GM15510 (cell line): Measurements from ENCODE around the gene CCDC106.

Experiments used
- POLR2A ChIP-seq: IDR thresholded peaks from 3 replicates; pipeline ENCODE4 v1.6.1; 2011; ENCODE audit warnings: borderline replicate concordance; ENCODE audit not compliant: insufficient read length; ENCODE audit errors: extremely low read depth

The CCDC106 gene

DNA sequence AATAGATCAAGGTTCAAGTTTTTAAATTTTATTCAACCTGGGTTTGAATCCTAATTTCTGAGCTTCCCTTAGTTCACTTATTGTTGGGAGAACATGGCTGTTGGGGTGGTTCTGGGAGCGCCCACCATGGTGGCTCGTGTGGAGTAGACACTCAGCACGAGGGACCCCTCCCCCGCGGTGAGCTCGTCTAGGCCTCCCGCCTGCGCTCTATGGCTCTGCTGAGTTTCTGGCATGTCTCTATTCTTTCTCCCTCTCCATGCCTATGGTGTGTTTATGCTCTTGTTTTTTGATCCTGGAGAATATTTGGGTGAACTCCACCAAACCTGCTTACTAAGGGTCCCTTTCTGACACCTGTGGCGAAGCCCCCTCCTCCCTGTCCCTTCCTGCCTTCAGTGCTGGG is 25.5 kb downstream of the CCDC106 start:
- no peak for TF ChIP-seq POLR2A

DNA sequence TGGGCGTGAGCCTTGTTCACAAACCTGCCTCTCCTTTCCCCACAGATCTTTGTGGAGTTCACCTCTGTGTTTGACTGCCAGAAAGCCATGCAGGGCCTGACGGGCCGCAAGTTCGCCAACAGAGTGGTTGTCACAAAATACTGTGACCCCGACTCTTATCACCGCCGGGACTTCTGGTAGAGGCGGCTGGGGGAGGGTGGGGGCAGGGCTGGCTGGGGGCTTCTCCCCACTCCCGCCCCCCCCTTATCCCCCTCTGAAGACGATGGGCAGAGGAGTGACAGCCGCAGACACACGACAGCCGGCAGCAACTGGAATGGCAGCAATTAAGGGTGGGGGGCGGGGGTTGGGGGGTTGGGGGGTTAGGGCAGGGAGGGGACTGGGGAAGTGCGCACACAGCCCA is 25.9 kb downstream of the CCDC106 start:
- TF ChIP-seq POLR2A, result no peak

- no peak for TF ChIP-seq POLR2A
These were observed 26.4 kb downstream of the CCDC106 start for GRCh38 chr19:55674459-55674840.

- peak; percentile 61 for TF ChIP-seq POLR2A
These were observed 27.0 kb downstream of the CCDC106 start, which contains the start of gene EPN1 for GRCh38 chr19:55674841-55675660. Gene EPN1, plus strand, starts transcription at chr19:55675226. Its CDS starts 3,402 bp downstream, at chr19:55678628.

GRCh38 chr19:55675661-55676354 is 27.8 kb downstream of the CCDC106 start:
- no peak for TF ChIP-seq POLR2A

- TF ChIP-seq POLR2A, result no peak
These were observed 28.4 kb downstream of the CCDC106 start for GRCh38 chr19:55676383-55676782.

DNA sequence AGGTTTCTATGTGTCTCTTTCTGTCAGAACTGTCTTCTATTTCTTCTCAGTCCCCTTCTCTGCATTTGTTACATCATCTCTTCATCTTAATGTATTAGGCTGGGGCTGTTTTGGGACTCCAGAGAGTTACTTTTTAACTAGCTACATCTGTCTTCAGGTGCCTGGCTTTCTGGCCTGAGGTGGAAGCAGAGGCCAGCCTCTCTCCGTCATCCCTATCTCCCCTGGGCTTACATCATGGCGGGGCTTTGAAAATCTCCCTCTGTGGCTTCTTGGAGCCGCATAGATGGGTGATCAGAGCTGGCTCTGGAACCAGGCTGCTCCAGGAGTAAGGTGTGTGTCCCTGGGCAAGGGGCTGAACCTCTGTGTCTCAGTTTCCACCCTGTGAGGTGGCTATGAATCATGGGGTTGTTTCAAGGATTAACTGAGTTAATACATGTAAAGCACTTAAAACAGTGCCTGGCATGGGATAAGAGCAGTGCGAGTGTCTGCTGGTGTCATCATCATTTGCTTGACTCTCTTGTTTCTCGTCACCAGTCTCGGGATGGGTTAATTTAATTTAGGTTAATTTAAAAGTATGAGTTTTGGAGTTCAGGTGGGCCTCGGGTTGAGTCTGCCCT is 29.0 kb downstream of the CCDC106 start:
- TF ChIP-seq POLR2A, result no peak

GRCh38 chr19:55677572-55678028 is 29.6 kb downstream of the CCDC106 start:
- TF ChIP-seq POLR2A, result no peak

DNA sequence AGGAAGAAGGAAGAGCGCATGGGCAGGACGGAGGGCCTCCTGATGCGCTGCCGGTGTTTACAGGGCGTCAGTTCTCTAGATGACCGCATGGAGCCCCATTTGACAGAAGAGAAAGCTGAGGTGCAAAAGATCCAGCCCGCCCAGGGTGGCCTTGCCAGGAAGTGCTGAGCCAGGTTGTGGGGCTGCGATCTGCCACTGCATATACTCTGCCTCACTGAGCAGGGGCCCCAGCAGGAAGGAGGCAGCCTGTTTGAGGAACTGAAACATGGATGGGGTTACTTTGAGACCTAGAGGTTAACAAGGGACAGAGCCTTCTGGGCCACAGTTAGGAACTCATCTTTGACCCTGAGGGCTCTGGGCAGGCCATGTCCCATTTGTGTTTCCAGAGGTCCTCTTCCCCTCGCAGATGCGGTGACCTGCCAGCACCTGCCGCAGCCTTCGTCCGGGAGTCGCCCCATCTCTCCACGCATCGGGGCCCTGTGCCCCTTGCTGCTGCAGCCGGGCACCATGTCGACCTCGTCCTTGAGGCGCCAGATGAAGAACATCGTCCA is 30.2 kb downstream of the CCDC106 start:
- TF ChIP-seq POLR2A, result no peak

DNA sequence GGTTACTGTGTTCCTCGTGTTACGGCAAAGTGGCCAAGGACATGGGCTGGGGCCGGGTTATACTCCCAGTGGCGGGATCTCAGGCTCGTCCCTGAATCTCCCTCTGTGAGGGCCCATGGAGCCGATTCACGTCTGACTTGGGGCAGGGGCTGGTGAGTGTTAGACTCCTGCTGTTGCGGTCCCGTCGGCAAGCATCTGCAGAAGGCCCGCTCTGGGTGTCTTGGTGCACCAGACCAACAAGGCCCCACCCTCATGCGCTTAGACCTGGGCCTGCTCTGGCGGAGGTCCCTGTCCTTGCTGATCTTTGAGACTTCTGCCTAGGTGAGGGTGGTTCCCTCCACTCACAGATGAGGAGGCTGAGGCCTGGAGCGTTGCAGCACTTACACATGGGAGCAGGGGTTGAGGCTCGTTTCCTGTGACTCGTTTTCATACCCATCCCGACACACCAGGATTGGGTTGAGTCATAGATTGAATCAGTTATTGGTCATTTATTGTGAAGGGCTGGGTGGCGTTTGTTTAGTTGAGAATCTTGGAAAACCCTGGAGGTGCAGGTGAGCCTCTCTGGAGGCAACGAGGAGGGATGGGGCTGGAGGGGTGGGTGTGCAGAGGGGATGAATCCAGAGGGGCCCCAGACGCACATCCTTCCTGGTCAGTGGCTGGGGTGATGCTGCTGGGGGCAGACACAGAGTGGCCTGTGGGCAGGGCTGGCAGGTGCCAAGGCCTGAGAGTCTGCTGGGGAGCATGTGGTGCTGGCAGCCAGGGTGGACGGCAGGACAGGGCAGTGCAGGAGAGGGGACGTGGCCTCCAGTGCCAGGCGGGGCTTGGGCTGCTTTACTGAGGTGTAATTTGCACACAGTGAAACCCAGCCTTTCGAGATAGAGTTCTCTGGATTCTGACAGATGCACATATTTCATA is 31.6 kb downstream of the CCDC106 start:
- TF ChIP-seq POLR2A, result no peak

DNA sequence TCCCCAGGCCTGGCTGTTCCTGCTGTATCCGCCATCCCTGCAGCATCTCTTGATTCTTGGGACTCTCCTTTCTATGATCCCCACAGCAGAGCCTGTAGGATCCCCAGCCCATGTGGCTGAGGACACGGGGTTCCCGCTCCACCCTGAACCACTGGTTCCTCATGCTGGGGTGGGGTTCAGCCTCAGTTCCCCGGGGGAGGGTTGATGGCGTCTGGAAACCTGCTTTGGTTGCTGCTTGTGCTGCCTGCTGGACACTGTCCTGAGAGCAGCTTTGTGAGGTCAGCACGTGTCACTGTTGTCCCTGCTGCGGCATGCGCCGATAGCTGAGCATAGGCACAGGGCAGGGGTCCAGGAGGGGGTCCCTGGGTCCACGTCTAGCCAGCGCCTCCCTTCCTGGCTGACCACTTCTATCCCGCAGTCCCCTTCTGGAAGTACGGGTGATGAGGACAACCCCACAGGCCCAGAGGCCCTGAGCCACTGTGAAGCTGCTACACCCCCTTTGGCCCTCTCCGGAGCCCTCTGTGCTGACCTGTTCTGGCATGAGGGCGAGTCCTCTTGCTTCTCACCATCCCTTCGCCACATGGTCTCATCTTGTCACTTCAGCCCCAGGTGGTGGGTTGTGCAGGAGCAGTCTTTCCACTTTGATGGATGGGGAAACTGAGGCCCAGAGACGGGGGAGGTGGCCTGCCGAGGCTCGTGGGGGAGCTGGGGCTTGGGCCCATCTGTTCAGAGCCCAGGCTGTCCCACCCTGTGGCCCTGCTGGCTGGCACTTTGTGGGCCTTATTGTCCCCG is 32.5 kb downstream of the CCDC106 start:
- TF ChIP-seq POLR2A, result no peak

- TF ChIP-seq POLR2A, result no peak
These were observed 33.4 kb downstream of the CCDC106 start for GRCh38 chr19:55681131-55682092.
